NT2/D1 (cell line): ENCODE results near the gene KAZN.

Experiments
- SUZ12 ChIP-seq: IDR thresholded peaks from 2 replicates; pipeline ENCODE4 v1.6.1; 2011; ENCODE audit not compliant: insufficient read length, insufficient read depth; ENCODE audit errors: extremely low read depth
- YY1 ChIP-seq: IDR thresholded peaks from 2 replicates; pipeline ENCODE4 v1.6.1; 2011; ENCODE audit not compliant: insufficient read length, insufficient read depth
- ZNF274 ChIP-seq: IDR thresholded peaks from 2 replicates; pipeline ENCODE4 v1.6.1; 2011; ENCODE audit warnings: mild to moderate bottlenecking, low read depth, low read length

- TF ChIP-seq ZNF274 (no peak), YY1 (no peak), SUZ12 (no peak)
Observed at GRCh38 chr1:14786681-14787080, 188.2 kb downstream of the KAZN start.
